HEK293 (cell line): Measurements from ENCODE around the gene CNIH1.
A peak's percentile ranks its signal among the peaks of the same experiment; 100 is the strongest.

Source experiments
- CTCF ChIA-PET: fragments of 350-600 bp; formaldehyde crosslinking; extraction: SDS; loops from one replicate; lab custom pipeline; 2021; ENCODE audit warnings: antibody characterized with exemption; lab: Yijun Ruan, JAX
- POLR2A ChIA-PET: fragments of 300-600 bp; formaldehyde crosslinking; extraction: SDS; loops from one replicate; lab custom pipeline; 2020; ENCODE audit warnings: antibody characterized with exemption, inconsistent platforms; lab: Yijun Ruan, JAX
- H3K27ac ChIP-seq: fragments of 200-500 bp; sonication (Bioruptor generic); 2 replicates; pipeline ENCODE4 v1.5.1; 2014; ENCODE audit warnings: low read depth, low read length, control low read depth, inconsistent platforms; ENCODE audit errors: extremely low read depth
- H3K36me3 ChIP-seq, 2 experiments: fragments of 200-500 bp in 1 of 2; sonication (Bioruptor generic) in 1 of 2; 1 replicate in 1 of 2; 2 replicates in 1 of 2; pipeline ENCODE4 v1.5.1; 2014 to 2017; ENCODE audit warnings: inconsistent platforms in 2 of 2, low read length in 2 of 2; ENCODE audit not compliant: control insufficient read depth in 2 of 2, insufficient read depth in 1 of 2
- H3K4me1 ChIP-seq: fragments of 200-500 bp; sonication (Bioruptor generic); 2 replicates; pipeline ENCODE4 v1.5.1; 2014; ENCODE audit warnings: mild to moderate bottlenecking, low read length, inconsistent platforms; ENCODE audit not compliant: control insufficient read depth, insufficient read depth
- H3K4me3 ChIP-seq: 2 replicates; pipeline ENCODE4 v1.5.1; 2011; ENCODE audit warnings: low read depth, mild to moderate bottlenecking, control low read depth, low read length, moderate library complexity
- H3K9me3 ChIP-seq: fragments of 200-500 bp; sonication (Bioruptor generic); 2 replicates; pipeline ENCODE4 v1.5.1; 2014; ENCODE audit warnings: low read depth, low read length, inconsistent platforms; ENCODE audit not compliant: control insufficient read depth, insufficient read depth
- EGR2 ChIP-seq: fragments of 450-650 bp; formaldehyde crosslinking; IDR thresholded peaks from 2 replicates; pipeline ENCODE4 v1.5.1; 2016; ENCODE audit warnings: low read depth, missing biosample characterization, missing genetic modification characterization
- HOXA7 ChIP-seq: sonication (generic); formaldehyde crosslinking; IDR thresholded peaks from 2 replicates; pipeline ENCODE4 v1.8.1; 2022; ENCODE audit warnings: missing genetic modification reagents, borderline replicate concordance
- SCRT2 ChIP-seq: fragments of 450-650 bp; formaldehyde crosslinking; IDR thresholded peaks from 2 replicates; pipeline ENCODE4 v1.5.1; 2016; ENCODE audit warnings: missing biosample characterization, missing genetic modification characterization
- SETDB1 ChIP-seq: IDR thresholded peaks from one replicate; pipeline ENCODE4 v1.6.1; 2017; ENCODE audit warnings: mild to moderate bottlenecking, low read length, moderate library complexity, mixed read lengths; ENCODE audit not compliant: insufficient read length
- SP3 ChIP-seq: fragments of 450-650 bp; formaldehyde crosslinking; IDR thresholded peaks from 2 replicates; pipeline ENCODE4 v1.5.1; 2016; ENCODE audit warnings: missing biosample characterization, missing genetic modification characterization
- TRIM28 ChIP-seq: IDR thresholded peaks from 2 replicates; pipeline ENCODE4 v1.6.1; 2011; ENCODE audit warnings: low read length, control low read depth, borderline replicate concordance
- ZBTB11 ChIP-seq: fragments of 450-650 bp; formaldehyde crosslinking; conservative IDR thresholded peaks from 2 replicates; pipeline ENCODE4 v1.5.1; 2016; ENCODE audit warnings: low read depth, missing biosample characterization, missing genetic modification characterization
- ZBTB7A ChIP-seq: fragments of 450-650 bp; formaldehyde crosslinking; IDR thresholded peaks from 2 replicates; pipeline ENCODE4 v1.5.1; 2016; ENCODE audit warnings: low read depth, missing biosample characterization, missing genetic modification characterization
- ZFHX2 ChIP-seq: fragments of 450-650 bp; formaldehyde crosslinking; conservative IDR thresholded peaks from 2 replicates; pipeline ENCODE4 v1.5.1; 2016; ENCODE audit warnings: missing biosample characterization, missing genetic modification characterization
- ZNF214 ChIP-seq: fragments of 450-650 bp; formaldehyde crosslinking; IDR thresholded peaks from 2 replicates; pipeline ENCODE4 v1.5.1; 2017; ENCODE audit warnings: missing biosample characterization, mild to moderate bottlenecking, missing genetic modification characterization, borderline replicate concordance
- ZNF510 ChIP-seq: fragments of 450-650 bp; formaldehyde crosslinking; IDR thresholded peaks from 2 replicates; pipeline ENCODE4 v1.5.1; 2018; ENCODE audit warnings: mild to moderate bottlenecking, missing genetic modification characterization, missing biosample characterization; ENCODE audit not compliant: insufficient replicate concordance
- ZNF645 ChIP-seq: fragments of 450-650 bp; formaldehyde crosslinking; IDR thresholded peaks from 2 replicates; pipeline ENCODE4; 2016; ENCODE audit warnings: missing biosample characterization, missing genetic modification characterization
- ZNF658 ChIP-seq: fragments of 450-650 bp; formaldehyde crosslinking; IDR thresholded peaks from 2 replicates; pipeline ENCODE4; 2016; ENCODE audit warnings: missing biosample characterization, missing genetic modification characterization
- ZSCAN18 ChIP-seq: fragments of 450-650 bp; formaldehyde crosslinking; IDR thresholded peaks from 2 replicates; pipeline ENCODE4 v1.5.1; 2016; ENCODE audit warnings: missing biosample characterization, missing genetic modification characterization
- TF ChIP-seq, protein P1 (sequence below): fragments of 450-650 bp; formaldehyde crosslinking; IDR thresholded peaks from 2 replicates; pipeline ENCODE4 v1.5.1; 2017; ENCODE audit warnings: missing biosample characterization, missing genetic modification characterization
- TF ChIP-seq, protein P2 (sequence below): sonication (generic); formaldehyde crosslinking; IDR thresholded peaks from 2 replicates; pipeline ENCODE4 v1.8.1; 2022; ENCODE audit warnings: mild to moderate bottlenecking, moderate library complexity, missing genetic modification reagents
- TF ChIP-seq, protein P3 (sequence below): fragments of 450-650 bp; formaldehyde crosslinking; IDR thresholded peaks from 2 replicates; pipeline ENCODE4 v1.5.1; 2016; ENCODE audit warnings: missing biosample characterization, missing genetic modification characterization
- TF ChIP-seq, protein P4 (sequence below): fragments of 450-650 bp; formaldehyde crosslinking; IDR thresholded peaks from 2 replicates; pipeline ENCODE4 v1.5.1; 2017; ENCODE audit warnings: missing biosample characterization, mild to moderate bottlenecking, missing genetic modification characterization, moderate library complexity
- TF ChIP-seq, protein P5 (sequence below): fragments of 450-650 bp; formaldehyde crosslinking; IDR thresholded peaks from 2 replicates; pipeline ENCODE4 v1.5.1; 2016; ENCODE audit warnings: missing biosample characterization, missing genetic modification characterization

The CNIH1 gene

DNA sequence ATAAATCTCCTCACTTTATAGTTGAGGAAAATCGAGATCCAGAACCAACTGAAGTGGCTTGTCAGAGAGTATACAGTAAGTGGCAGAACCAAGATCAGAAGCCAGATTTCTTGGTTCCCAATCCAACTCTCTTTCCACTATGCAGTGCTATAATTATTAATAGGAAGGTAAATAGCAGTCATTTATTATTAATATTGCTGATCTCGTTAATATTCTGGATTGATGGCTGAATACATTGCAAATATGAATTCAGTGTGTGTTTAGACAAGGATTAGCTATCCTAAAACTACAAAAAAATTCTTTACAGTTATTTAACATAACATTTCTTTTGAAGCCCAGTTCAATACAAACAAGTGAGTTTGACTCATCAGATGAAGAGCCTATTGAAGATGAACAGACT lies 41.6 kb downstream of the CNIH1 start:
- TF ChIP-seq EGR2 (tag by site-specific recombination) (no peak), ZNF510 (tag by site-specific recombination) (no peak), SETDB1 (no peak), TRIM28 (no peak), ZNF658 (no peak), ZSCAN18 (tag by site-specific recombination) (no peak), ZNF645 (tag by site-specific recombination) (no peak), ZNF214 (no peak), ZBTB7A (no peak)
- TF ChIP-seq, protein P1, sequence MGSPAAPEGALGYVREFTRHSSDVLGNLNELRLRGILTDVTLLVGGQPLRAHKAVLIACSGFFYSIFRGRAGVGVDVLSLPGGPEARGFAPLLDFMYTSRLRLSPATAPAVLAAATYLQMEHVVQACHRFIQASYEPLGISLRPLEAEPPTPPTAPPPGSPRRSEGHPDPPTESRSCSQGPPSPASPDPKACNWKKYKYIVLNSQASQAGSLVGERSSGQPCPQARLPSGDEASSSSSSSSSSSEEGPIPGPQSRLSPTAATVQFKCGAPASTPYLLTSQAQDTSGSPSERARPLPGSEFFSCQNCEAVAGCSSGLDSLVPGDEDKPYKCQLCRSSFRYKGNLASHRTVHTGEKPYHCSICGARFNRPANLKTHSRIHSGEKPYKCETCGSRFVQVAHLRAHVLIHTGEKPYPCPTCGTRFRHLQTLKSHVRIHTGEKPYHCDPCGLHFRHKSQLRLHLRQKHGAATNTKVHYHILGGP (tag by site-specific recombination) = no peak
- TF ChIP-seq, protein P2, sequence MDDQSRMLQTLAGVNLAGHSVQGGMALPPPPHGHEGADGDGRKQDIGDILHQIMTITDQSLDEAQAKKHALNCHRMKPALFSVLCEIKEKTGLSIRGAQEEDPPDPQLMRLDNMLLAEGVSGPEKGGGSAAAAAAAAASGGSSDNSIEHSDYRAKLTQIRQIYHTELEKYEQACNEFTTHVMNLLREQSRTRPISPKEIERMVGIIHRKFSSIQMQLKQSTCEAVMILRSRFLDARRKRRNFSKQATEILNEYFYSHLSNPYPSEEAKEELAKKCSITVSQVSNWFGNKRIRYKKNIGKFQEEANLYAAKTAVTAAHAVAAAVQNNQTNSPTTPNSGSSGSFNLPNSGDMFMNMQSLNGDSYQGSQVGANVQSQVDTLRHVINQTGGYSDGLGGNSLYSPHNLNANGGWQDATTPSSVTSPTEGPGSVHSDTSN (CRISPR knock-in tag) = no peak
- TF ChIP-seq, all 188 proteins: peak for 0
- POLR2A ChIA-PET = no interaction called here
- H3K4me3 ChIP-seq = no peak overlapping the region

GRCh38 chr14:54396493-54397335 lies 44.5 kb downstream of the CNIH1 start, which contains the start of gene CDKN3:
Gene CDKN3, plus strand, starts transcription at chr14:54397007. Its CDS starts 62 bp downstream, at chr14:54397069.
- ChIA-PET CTCF (interaction anchor here (0.7 to 1.8 kb wide), 7 partner anchors 8 to 378 kb away, joined by 3 to 5 read pairs (median 4); no protein-coding TSS in a partner anchor), POLR2A (interaction anchor here (0.6 to 2.2 kb wide), 13 partner anchors 8 to 776 kb away, joined by 3 to 9 read pairs (median 4); partner anchors contain the start of gene CGRRF1)
- peak within 1 kb of the TSS; percentile 88 for H3K4me3 ChIP-seq
- peaks cover 5% of the 10 kb centered on the region; the same call in 1 of the 2 replicates for H3K4me1 ChIP-seq
- peak within 1 kb of the TSS; percentile 76; the same call in 1 of the 2 replicates for H3K27ac ChIP-seq
- peaks cover 13 to 17% of the 10 kb centered on the region in 2 experiments for H3K36me3 ChIP-seq
- no peaks in the 10 kb centered on the region for H3K9me3 ChIP-seq
- peak; percentile 40; the same call in 1 of the 2 replicates for TF ChIP-seq ZFHX2 (tag by site-specific recombination)
- TF ChIP-seq SP3 (tag by site-specific recombination) = peak; percentile 97
- TF ChIP-seq, protein P3, sequence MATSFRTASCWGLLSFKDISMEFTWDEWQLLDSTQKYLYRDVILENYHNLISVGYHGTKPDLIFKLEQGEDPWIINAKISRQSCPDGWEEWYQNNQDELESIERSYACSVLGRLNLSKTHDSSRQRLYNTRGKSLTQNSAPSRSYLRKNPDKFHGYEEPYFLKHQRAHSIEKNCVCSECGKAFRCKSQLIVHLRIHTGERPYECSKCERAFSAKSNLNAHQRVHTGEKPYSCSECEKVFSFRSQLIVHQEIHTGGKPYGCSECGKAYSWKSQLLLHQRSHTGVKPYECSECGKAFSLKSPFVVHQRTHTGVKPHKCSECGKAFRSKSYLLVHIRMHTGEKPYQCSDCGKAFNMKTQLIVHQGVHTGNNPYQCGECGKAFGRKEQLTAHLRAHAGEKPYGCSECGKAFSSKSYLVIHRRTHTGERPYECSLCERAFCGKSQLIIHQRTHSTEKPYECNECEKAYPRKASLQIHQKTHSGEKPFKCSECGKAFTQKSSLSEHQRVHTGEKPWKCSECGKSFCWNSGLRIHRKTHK (tag by site-specific recombination) = no peak
- TF ChIP-seq HOXA7 = no peak
- peak; percentile 20; the same call in 1 of the 2 replicates for TF ChIP-seq ZBTB11
- TF ChIP-seq, protein P4, sequence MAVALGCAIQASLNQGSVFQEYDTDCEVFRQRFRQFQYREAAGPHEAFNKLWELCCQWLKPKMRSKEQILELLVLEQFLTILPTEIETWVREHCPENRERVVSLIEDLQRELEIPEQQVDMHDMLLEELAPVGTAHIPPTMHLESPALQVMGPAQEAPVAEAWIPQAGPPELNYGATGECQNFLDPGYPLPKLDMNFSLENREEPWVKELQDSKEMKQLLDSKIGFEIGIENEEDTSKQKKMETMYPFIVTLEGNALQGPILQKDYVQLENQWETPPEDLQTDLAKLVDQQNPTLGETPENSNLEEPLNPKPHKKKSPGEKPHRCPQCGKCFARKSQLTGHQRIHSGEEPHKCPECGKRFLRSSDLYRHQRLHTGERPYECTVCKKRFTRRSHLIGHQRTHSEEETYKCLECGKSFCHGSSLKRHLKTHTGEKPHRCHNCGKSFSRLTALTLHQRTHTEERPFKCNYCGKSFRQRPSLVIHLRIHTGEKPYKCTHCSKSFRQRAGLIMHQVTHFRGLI (tag by site-specific recombination) = peak; percentile 67
- TF ChIP-seq SCRT2 (tag by site-specific recombination) = no peak
- TF ChIP-seq, protein P5, sequence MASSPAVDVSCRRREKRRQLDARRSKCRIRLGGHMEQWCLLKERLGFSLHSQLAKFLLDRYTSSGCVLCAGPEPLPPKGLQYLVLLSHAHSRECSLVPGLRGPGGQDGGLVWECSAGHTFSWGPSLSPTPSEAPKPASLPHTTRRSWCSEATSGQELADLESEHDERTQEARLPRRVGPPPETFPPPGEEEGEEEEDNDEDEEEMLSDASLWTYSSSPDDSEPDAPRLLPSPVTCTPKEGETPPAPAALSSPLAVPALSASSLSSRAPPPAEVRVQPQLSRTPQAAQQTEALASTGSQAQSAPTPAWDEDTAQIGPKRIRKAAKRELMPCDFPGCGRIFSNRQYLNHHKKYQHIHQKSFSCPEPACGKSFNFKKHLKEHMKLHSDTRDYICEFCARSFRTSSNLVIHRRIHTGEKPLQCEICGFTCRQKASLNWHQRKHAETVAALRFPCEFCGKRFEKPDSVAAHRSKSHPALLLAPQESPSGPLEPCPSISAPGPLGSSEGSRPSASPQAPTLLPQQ = peak; percentile 48; the same call in 1 of the 2 replicates

More for the DNA sequence above, 41.6 kb downstream of the CNIH1 start:
- Histone ChIP-seq H3K36me3 (peaks cover 23 to 24% of the 10 kb centered on the region in 2 experiments), H3K9me3 (no peaks in the 10 kb centered on the region), H3K4me1 (peaks cover 5% of the 10 kb centered on the region; the same call in 1 of the 2 replicates), H3K27ac (no peak overlapping the region)
- CTCF ChIA-PET = no interaction called here
